GM12878 (cell line): ENCODE measurements around the gene ADAM33.

ENCODE experiments used
- CBX3 ChIP-seq: fragments of 200-600 bp; sonication (generic); IDR thresholded peaks from 2 replicates; pipeline ENCODE4 v1.6.1; 2016; ENCODE audit warnings: low read depth, borderline replicate concordance
- CTCF ChIP-seq, 3 experiments: IDR thresholded peaks in 2 of 3; conservative IDR thresholded peaks in 1 of 3; 2 replicates each; pipeline ENCODE4 v1.5.1; 2011; ENCODE audit warnings: low read depth in 3 of 3, low read length in 3 of 3, mild to moderate bottlenecking in 3 of 3, control low read depth in 2 of 3, moderate library complexity in 2 of 3, inconsistent platforms in 1 of 3, mixed read lengths in 1 of 3; ENCODE audit not compliant: control insufficient read depth in 2 of 3, insufficient read depth in 1 of 3; ENCODE audit errors: extremely low read depth in 1 of 3
- E2F8 ChIP-seq: fragments of 450-650 bp; IDR thresholded peaks from 2 replicates; pipeline ENCODE4 v1.6.1; 2018; ENCODE audit warnings: mild to moderate bottlenecking, low read depth, moderate library complexity; ENCODE audit not compliant: partially characterized antibody
- EP300 ChIP-seq, 2 experiments: fragments of 150-350 bp in 1 of 2; IDR thresholded peaks; 2 replicates each; pipeline ENCODE4 v1.6.1; 2011 to 2012; ENCODE audit warnings: low read depth in 2 of 2, low read length in 2 of 2, borderline replicate concordance in 1 of 2, improper control_type of control experiment in 1 of 2, inconsistent platforms in 1 of 2; ENCODE audit not compliant: control insufficient read depth in 1 of 2
- GABPA ChIP-seq: IDR thresholded peaks from 2 replicates; pipeline ENCODE4 v1.6.1; 2014; ENCODE audit warnings: antibody characterized with exemption, low read depth, mild to moderate bottlenecking, inconsistent platforms
- POLR2AphosphoS5 ChIP-seq: IDR thresholded peaks from 2 replicates; pipeline ENCODE4 v1.6.1; 2011; ENCODE audit warnings: mild to moderate bottlenecking, low read length, inconsistent platforms
- SMC3 ChIP-seq: IDR thresholded peaks from 2 replicates; pipeline ENCODE4 v1.6.1; 2011; ENCODE audit warnings: low read length, improper control_type of control experiment, borderline replicate concordance
- TARDBP ChIP-seq: IDR thresholded peaks from 2 replicates; pipeline ENCODE4 v1.6.1; 2016; ENCODE audit warnings: borderline replicate concordance

GRCh38 chr20:3724356-3724755, 42.5 kb upstream of the ADAM33 start:
- no peak for TF ChIP-seq EP300 (IDR thresholded peaks at IDR 0.05; ENCODE audit: borderline replicate concordance in 1 of 2, control insufficient read depth in 1 of 2, low read depth in 2 of 2, low read length in 2 of 2)
- TF ChIP-seq CTCF (IDR thresholded peaks at IDR 0.05 in 2 of 3, conservative IDR thresholded peaks at IDR 0.05 in 1 of 3; ENCODE audit: control insufficient read depth in 2 of 3, extremely low read depth in 1 of 3, insufficient read depth in 1 of 3, low read depth in 3 of 3, low read length in 3 of 3) = no peak
- TF ChIP-seq SMC3 = no peak
- TF ChIP-seq TARDBP = no peak
- no peak for TF ChIP-seq CBX3
- TF ChIP-seq E2F8 = no peak
- TF ChIP-seq POLR2AphosphoS5 = no peak
- no peak for TF ChIP-seq GABPA
